Activated CD4-positive, alpha-beta T cell treated with anti-CD3 and anti-CD28 coated beads, Interleukin-2, amount 10 ng/mL, durations not matched to agents 7 days and 5 days (primary cell): ENCODE data around the gene EML3. TPM values are rescaled to one million over a fixed set of nuclear protein-coding genes. Genes with fewer than 3 reads are reported as not detected.
"Not testable (repeated sequence)": the region's sequence is repeated elsewhere in the genome, so short reads cannot be mapped to it uniquely, and the experiment has no call there.

Experiments
- CTCF ChIA-PET: fragments of 350-600 bp; sonication (Branson Sonifier 250); formaldehyde crosslinking; loops from one replicate; lab custom pipeline; 2021; ENCODE audit warnings: antibody characterized with exemption; lab: Charles Lee
- POLR2A ChIA-PET: fragments of 350-600 bp; sonication (Branson Sonifier 250); formaldehyde crosslinking; loops from one replicate; lab custom pipeline; 2021; ENCODE audit warnings: antibody characterized with exemption; lab: Charles Lee
- DNase-seq: peaks from one replicate; pipeline ENCODE4 v3.0.0-alpha.2; 2020
- H3K27ac Mint-ChIP-seq: one replicate; pipeline ENCODE4 v1.8.0; 2021; ENCODE audit warnings: mild to moderate bottlenecking, moderate library complexity, mixed read lengths
- H3K27me3 Mint-ChIP-seq: one replicate; pipeline ENCODE4 v1.8.0; 2021; ENCODE audit warnings: mixed read lengths
- H3K36me3 Mint-ChIP-seq: one replicate; pipeline ENCODE4 v1.8.0; 2021; ENCODE audit warnings: low read depth, mixed read lengths
- H3K4me1 Mint-ChIP-seq: one replicate; pipeline ENCODE4 v1.8.0; 2021; ENCODE audit warnings: mixed read lengths
- H3K4me3 Mint-ChIP-seq: one replicate; pipeline ENCODE4 v1.8.0; 2021; ENCODE audit warnings: mild to moderate bottlenecking, moderate library complexity, mixed read lengths
- H3K9me3 Mint-ChIP-seq: one replicate; pipeline ENCODE4 v1.8.0; 2021; ENCODE audit warnings: mixed read lengths
- total RNA-seq, 2 experiments: library from RNA; stranded (reverse); gene quantifications; one replicate each; pipeline ENCODE4 v1.2.3, GENCODE V29; 2021

Gene EML3
- total RNA-seq, 2 experiments from 2014 or later: 137 to 144 TPM

DNA sequence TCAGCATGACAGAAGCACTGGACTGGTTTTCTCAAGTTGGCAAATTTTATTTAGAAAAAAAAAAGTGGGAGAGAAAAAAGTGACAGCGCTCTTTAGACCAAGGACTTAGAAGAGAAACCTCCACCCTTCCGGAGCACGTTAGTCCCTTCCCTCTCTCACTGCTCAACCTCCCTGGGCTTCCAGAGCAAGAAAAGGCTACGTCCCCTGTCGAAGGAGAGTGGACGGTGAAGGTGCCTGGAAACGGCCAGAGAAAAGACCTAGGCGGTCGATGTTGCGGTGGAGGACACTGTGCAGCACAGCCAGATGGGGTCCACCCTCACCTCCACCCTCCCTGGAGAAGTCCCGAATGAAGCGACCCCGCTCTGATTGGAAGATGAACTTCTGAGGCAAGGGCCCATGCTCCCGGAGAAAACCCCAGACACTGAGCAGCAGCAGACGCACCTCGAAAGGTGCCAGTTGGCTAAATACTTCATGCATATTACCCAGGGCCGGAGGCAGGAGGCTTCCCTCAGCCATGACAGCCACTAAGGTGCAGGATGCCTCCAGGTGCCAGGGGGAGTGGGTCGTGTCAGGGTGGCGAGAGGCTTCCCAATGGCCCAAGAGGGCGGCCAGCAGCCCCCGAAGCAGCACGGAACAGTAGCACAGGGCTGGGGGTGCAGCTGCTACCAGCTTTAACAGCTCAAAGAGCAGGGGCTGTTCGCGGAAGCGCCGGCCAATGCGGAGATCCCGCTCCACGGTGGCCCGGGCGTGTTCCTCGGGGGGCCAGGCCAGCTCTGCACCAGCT is 34.4 kb upstream of the EML3 start:
- H3K27me3 Mint-ChIP-seq: no peaks in the 10 kb centered on the region
- ChIA-PET POLR2A (interaction anchor here (0.6 to 1.5 kb wide), 4 partner anchors 18 to 194 kb away, joined by 3 to 7 read pairs (median 4); partner anchors contain the start of genes C11orf98, CSKMT and HNRNPUL2), CTCF (interaction anchor here (1.1 to 1.4 kb wide), 4 partner anchors 18 to 139 kb away, joined by 3 to 6 read pairs (median 4); partner anchors contain the start of genes C11orf98, CSKMT and MTA2)
- no peaks in the 10 kb centered on the region for H3K9me3 Mint-ChIP-seq
- H3K4me1 Mint-ChIP-seq: peaks cover 41% of the 10 kb centered on the region
- peaks cover 30% of the 10 kb centered on the region for H3K36me3 Mint-ChIP-seq
- DNase-seq: no peak
- peak overlapping the region; percentile 95 for H3K27ac Mint-ChIP-seq
- H3K4me3 Mint-ChIP-seq: peak overlapping the region; percentile 97

GRCh38 chr11:62645946-62646824 is 33.6 kb upstream of the EML3 start, which contains the start of gene GANAB:
GANAB (minus strand) TSS chr11:62646613; CDS start chr11:62646599, 14 bp downstream.
- H3K4me3 Mint-ChIP-seq: peak within 1 kb of the TSS; percentile 97
- peak; percentile 100 for DNase-seq
- peaks cover 30% of the 10 kb centered on the region for H3K36me3 Mint-ChIP-seq
- peak within 1 kb of the TSS; percentile 95 for H3K27ac Mint-ChIP-seq
- CTCF ChIA-PET: interaction anchor here (0.6 to 1.4 kb wide), 3 partner anchors 8 to 140 kb away, joined by 3 to 4 read pairs (median 3); partner anchors contain the start of gene MTA2
- H3K9me3 Mint-ChIP-seq: no peaks in the 10 kb centered on the region
- no peaks in the 10 kb centered on the region for H3K27me3 Mint-ChIP-seq
- POLR2A ChIA-PET: interaction anchor here (0.6 to 1.5 kb wide), 6 partner anchors 19 to 195 kb away, joined by 3 to 7 read pairs (median 3); partner anchors contain the start of genes C11orf98, CSKMT and HNRNPUL2
- H3K4me1 Mint-ChIP-seq: peaks cover 42% of the 10 kb centered on the region

DNA sequence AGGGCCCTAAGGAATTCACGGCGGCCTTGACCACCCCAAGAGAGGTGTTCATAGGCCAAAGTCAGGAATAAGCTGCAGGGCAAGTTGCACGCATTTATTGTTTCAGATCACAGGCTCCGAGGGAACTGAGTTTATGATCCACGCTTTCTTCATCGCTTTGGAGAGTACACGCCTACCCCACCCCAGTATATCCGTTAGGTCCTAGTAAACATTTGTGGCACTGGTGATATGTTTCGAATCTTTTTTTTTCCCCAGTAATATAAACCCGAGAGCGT is 33.0 kb upstream of the EML3 start:
- H3K27ac Mint-ChIP-seq: peak overlapping the region; percentile 95
- DNase-seq: no peak
- ChIA-PET CTCF (interaction anchor here (0.6 to 1.4 kb wide), 3 partner anchors 8 to 141 kb away, joined by 3 to 4 read pairs (median 3); no protein-coding TSS in a partner anchor), POLR2A (interaction anchor here (0.6 kb wide), 1 partner anchor 83 kb away, joined by 3 read pairs; no protein-coding TSS in a partner anchor)
- no peaks in the 10 kb centered on the region for H3K9me3 Mint-ChIP-seq
- peaks cover 32% of the 10 kb centered on the region for H3K36me3 Mint-ChIP-seq
- peak overlapping the region; percentile 97 for H3K4me3 Mint-ChIP-seq
- H3K4me1 Mint-ChIP-seq: peaks cover 45% of the 10 kb centered on the region
- H3K27me3 Mint-ChIP-seq: no peaks in the 10 kb centered on the region

GRCh38 chr11:62644220-62644619 is 31.6 kb upstream of the EML3 start:
- POLR2A ChIA-PET: no interaction called here
- CTCF ChIA-PET: interaction anchor here (0.6 to 1.5 kb wide), 5 partner anchors 10 to 220 kb away, joined by 3 to 7 read pairs (median 4); partner anchors contain the start of genes C11orf98 and CSKMT
- H3K27ac Mint-ChIP-seq: no peak overlapping the region

DNA sequence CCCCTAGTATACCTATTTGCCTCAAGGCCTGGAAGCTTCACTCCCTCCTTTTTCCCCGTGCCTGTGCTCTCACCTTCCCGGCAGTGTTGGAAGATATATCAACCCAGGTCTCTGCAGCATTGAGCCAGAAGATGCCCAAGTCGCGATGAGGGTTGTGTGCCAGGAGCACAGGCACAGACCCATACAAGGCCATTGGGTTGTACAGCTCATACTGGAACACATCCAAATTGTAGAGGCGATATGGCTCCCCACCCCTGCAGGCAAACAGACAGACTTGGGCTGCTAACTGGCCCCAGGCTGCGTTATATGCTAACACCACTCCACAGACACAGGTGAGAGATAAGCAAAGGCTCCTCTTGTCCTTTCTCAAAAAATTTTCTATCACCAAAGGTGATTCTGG is 19.9 kb upstream of the EML3 start:
- Mint-ChIP-seq H3K4me3 (no peak overlapping the region), H3K27me3 (no peaks in the 10 kb centered on the region), H3K27ac (peak overlapping the region; percentile 69), H3K9me3 (no peaks in the 10 kb centered on the region), H3K4me1 (peaks cover 22% of the 10 kb centered on the region), H3K36me3 (peaks cover 64% of the 10 kb centered on the region)
- DNase-seq: no peak
- ChIA-PET POLR2A (interaction anchor here (0.5 to 0.6 kb wide), 2 partner anchors 8 to 63 kb away, joined by 3 read pairs; no protein-coding TSS in a partner anchor), CTCF (interaction anchor here (2.7 kb wide), 1 partner anchor 10 kb away, joined by 12 read pairs; the partner anchor contains the start of gene B3GAT3)

More at GRCh38 chr11:62644220-62644619, 31.6 kb upstream of the EML3 start:
- H3K4me3 Mint-ChIP-seq: peak overlapping the region; percentile 32
- H3K9me3 Mint-ChIP-seq: peaks cover 2% of the 10 kb centered on the region
- DNase-seq: no peak
- no peaks in the 10 kb centered on the region for H3K27me3 Mint-ChIP-seq
- H3K36me3 Mint-ChIP-seq: peaks cover 34% of the 10 kb centered on the region
- H3K4me1 Mint-ChIP-seq: peaks cover 50% of the 10 kb centered on the region

- peak overlapping the region; percentile 27 for H3K27ac Mint-ChIP-seq
- H3K27me3 Mint-ChIP-seq: no peaks in the 10 kb centered on the region
Observed at GRCh38 chr11:62627713-62628112, 15.1 kb upstream of the EML3 start.

DNA sequence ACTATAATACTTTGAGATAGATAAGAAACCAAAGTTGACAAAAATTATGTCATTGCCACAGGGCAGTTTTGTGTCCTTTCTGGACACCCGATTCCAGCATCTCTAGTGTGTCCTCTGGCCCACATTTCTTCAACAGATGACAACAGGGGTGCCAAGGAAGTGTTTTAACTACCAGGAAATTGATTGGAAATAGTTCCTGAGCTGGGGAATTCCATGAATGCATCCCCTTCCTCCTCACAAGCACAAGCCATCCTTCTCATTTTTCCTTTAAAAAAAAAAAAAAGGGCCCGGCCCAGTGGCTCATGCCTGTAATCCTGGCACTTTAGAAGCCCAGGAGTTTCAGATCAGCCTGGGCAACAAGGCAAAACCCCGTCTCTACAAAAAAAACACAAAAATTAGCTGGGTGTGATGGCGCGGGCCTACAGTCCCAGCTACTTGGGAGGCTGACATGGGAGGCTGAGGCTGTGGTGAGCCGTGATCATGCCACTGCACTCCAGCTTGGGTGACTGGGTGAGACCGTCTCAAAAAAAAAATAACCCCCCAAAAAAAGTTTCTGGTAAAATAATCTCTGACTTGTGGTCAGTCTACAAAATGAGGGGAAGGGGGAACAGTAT is 10.0 kb upstream of the EML3 start:
- ChIA-PET CTCF (interaction anchor here (1.0 to 4.7 kb wide), 12 partner anchors 9 to 198 kb away, joined by 3 to 40 read pairs (median 5); partner anchors contain the start of genes ROM1 and ZBTB3), POLR2A (interaction anchor here (0.6 to 1.7 kb wide), 2 partner anchors 30 to 31 kb away, joined by 3 to 9 read pairs; partner anchors contain the start of gene TUT1)
- Mint-ChIP-seq H3K27me3 (no peaks in the 10 kb centered on the region), H3K4me3 (peak overlapping the region; percentile 85), H3K27ac (peak overlapping the region; percentile 96), H3K9me3 (no peaks in the 10 kb centered on the region), H3K4me1 (peaks cover 26% of the 10 kb centered on the region), H3K36me3 (peaks cover 41% of the 10 kb centered on the region)
- DNase-seq: no peak

More at GRCh38 chr11:62627713-62628112, 15.1 kb upstream of the EML3 start:
- no peak for DNase-seq
- Mint-ChIP-seq H3K4me1 (peaks cover 2% of the 10 kb centered on the region), H3K36me3 (peaks cover 58% of the 10 kb centered on the region), H3K9me3 (no peaks in the 10 kb centered on the region), H3K4me3 (no peak overlapping the region)
- ChIA-PET CTCF (interaction anchor here (0.8 to 2.6 kb wide), 3 partner anchors 12 to 53 kb away, joined by 3 to 14 read pairs (median 4); no protein-coding TSS in a partner anchor), POLR2A (no interaction called here)

- POLR2A ChIA-PET: interaction anchor here (0.6 to 1.7 kb wide), 3 partner anchors 29 to 43 kb away, joined by 3 to 9 read pairs (median 4); partner anchors contain the start of genes C11orf98, CSKMT and TUT1
- H3K27ac Mint-ChIP-seq: peak within 1 kb of the TSS; percentile 98
- H3K36me3 Mint-ChIP-seq: peaks cover 36% of the 10 kb centered on the region
- CTCF ChIA-PET: interaction anchor here (1.0 to 4.7 kb wide), 14 partner anchors 8 to 164 kb away, joined by 3 to 40 read pairs (median 4); partner anchors contain the start of genes EML3, LBHD1, ROM1 and ZBTB3
- peak within 1 kb of the TSS; percentile 85 for H3K4me3 Mint-ChIP-seq
- no peaks in the 10 kb centered on the region for H3K9me3 Mint-ChIP-seq
- H3K27me3 Mint-ChIP-seq: no peaks in the 10 kb centered on the region
- peaks cover 27% of the 10 kb centered on the region for H3K4me1 Mint-ChIP-seq
- peak; percentile 98 for DNase-seq
Observed at GRCh38 chr11:62621567-62622470, 9.2 kb upstream of the EML3 start, which contains the start of gene B3GAT3. B3GAT3 (minus strand) TSS chr11:62621986; CDS start chr11:62621947, 39 bp downstream.

DNA sequence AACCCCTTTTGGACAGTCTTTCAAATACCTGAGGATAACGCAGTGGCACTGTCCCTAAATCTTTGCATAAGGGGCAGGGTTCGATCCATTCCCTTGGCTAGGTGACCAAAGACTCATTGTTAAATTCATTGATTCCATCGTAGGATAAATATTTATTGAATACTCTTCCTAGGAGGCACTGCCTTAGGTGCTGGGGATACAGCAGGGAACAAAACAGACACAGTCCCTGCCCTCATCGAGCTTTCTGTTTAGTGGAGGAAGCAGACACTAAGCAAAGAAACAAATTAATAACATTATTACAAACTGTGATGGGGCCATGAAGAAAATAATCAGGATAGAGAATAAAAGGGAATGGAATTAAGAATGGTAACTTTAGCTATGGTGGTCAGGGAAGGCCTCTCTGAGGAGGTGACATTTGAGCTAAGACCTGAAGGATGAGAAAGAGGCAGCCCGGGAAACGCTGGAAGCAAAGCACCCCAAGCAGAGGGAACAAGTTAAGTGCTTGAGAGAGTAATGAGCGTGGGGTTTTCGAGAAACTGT is 8.5 kb upstream of the EML3 start:
- no peak for DNase-seq
- Mint-ChIP-seq H3K27ac (peak overlapping the region; percentile 98), H3K4me1 (peaks cover 32% of the 10 kb centered on the region), H3K27me3 (no peaks in the 10 kb centered on the region), H3K36me3 (peaks cover 36% of the 10 kb centered on the region), H3K4me3 (peak overlapping the region; percentile 85), H3K9me3 (no peaks in the 10 kb centered on the region)
- ChIA-PET POLR2A (interaction anchor here (0.7 to 1.7 kb wide), 2 partner anchors 30 to 44 kb away, joined by 4 to 9 read pairs; partner anchors contain the start of genes C11orf98, CSKMT and TUT1), CTCF (interaction anchor here (0.6 to 4.7 kb wide), 10 partner anchors 8 to 196 kb away, joined by 3 to 40 read pairs (median 4); partner anchors contain the start of genes EML3, LBHD1 and ROM1)

DNA sequence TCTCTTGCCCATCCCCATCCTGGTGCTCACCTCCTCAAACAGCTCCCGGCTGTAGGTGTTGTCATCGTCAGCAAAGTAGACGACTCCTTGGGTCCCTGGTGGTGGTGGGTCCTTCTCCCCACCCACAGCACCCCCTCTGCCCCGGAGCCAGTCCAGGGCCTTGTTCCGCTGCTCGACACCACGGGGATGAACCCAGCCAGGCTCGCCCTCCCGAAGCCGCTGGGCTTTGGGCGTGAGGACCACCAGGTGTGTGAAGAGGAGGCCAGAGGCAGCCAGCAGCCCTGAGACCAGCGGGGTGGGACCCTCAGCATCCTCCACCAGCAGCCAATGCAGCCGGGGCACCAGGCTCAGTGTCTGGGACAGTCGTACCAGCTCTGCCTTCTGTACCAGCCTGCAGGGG is 4.4 kb upstream of the EML3 start:
- Mint-ChIP-seq H3K36me3 (peaks cover 37% of the 10 kb centered on the region), H3K4me1 (peaks cover 45% of the 10 kb centered on the region)
- H3K9me3 Mint-ChIP-seq, H3K4me3 Mint-ChIP-seq, H3K27me3 Mint-ChIP-seq, POLR2A ChIA-PET, H3K27ac Mint-ChIP-seq, DNase-seq: not testable (repeated sequence)
- CTCF ChIA-PET: interaction anchor here (0.8 kb wide), 1 partner anchor 23 kb away, joined by 3 read pairs; no protein-coding TSS in a partner anchor
